DND-41 (cell line): ENCODE measurements around the gene MROH2A.

ENCODE experiments used
- ATAC-seq: fragments of 200-7000 bp; cut with Tn5 transposase; 3 replicates; pipeline ENCODE4 v1.9.1; 2021; ENCODE audit warnings: low read depth; ENCODE audit not compliant: insufficient read depth
- DNase-seq: peaks from one replicate; pipeline ENCODE4 v3.0.0-alpha.2; 2020
- H2AFZ ChIP-seq: 2 replicates; pipeline ENCODE4 v1.6.0; 2012; ENCODE audit warnings: low read depth, low read length
- H3K27ac ChIP-seq: 2 replicates; pipeline ENCODE4 v1.5.1; 2012; ENCODE audit warnings: low read length, inconsistent platforms
- H3K27me3 ChIP-seq: fragments of 200-600 bp; sonication (generic); 2 replicates; pipeline ENCODE4 v1.6.0; 2012; ENCODE audit warnings: low read length, mild to moderate bottlenecking, inconsistent platforms; ENCODE audit not compliant: insufficient read depth, poor library complexity
- H3K36me3 ChIP-seq: 2 replicates; pipeline ENCODE4 v1.5.1; 2012; ENCODE audit warnings: low read length, inconsistent platforms; ENCODE audit not compliant: insufficient read depth
- H3K4me1 ChIP-seq: 2 replicates; pipeline ENCODE4 v1.5.1; 2012; ENCODE audit warnings: mild to moderate bottlenecking, low read length; ENCODE audit not compliant: insufficient read depth
- H3K4me2 ChIP-seq: 2 replicates; pipeline ENCODE4 v1.6.0; 2012; ENCODE audit warnings: mild to moderate bottlenecking, moderate library complexity, low read length, inconsistent platforms; ENCODE audit not compliant: insufficient read depth
- H3K4me3 ChIP-seq, 2 experiments: fragments of 200-600 bp in 1 of 2; shearing (Covaris generic) in 1 of 2; 2 replicates each; pipeline ENCODE4 v1.5.1; 2012 to 2016; ENCODE audit warnings: inconsistent platforms in 2 of 2, low read length in 2 of 2, mild to moderate bottlenecking in 2 of 2, low read depth in 1 of 2, moderate library complexity in 1 of 2
- H3K79me2 ChIP-seq: 2 replicates; pipeline ENCODE4 v1.6.0; 2012; ENCODE audit warnings: low read length, inconsistent platforms; ENCODE audit not compliant: insufficient read depth
- H3K9ac ChIP-seq: 2 replicates; pipeline ENCODE4 v1.6.0; 2012; ENCODE audit warnings: low read depth, mild to moderate bottlenecking, inconsistent platforms, low read length, moderate library complexity
- H3K9me3 ChIP-seq: 2 replicates; pipeline ENCODE4 v1.5.1; 2012; ENCODE audit warnings: low read length, moderate library complexity, mild to moderate bottlenecking, inconsistent platforms; ENCODE audit not compliant: insufficient read depth, severe bottlenecking
- H4K20me1 ChIP-seq: 2 replicates; pipeline ENCODE4 v1.6.0; 2012; ENCODE audit warnings: low read length; ENCODE audit not compliant: insufficient read depth
- CTCF ChIP-seq: IDR thresholded peaks from 2 replicates; pipeline ENCODE4 v1.5.1; 2012; ENCODE audit warnings: borderline replicate concordance, low read length, moderate library complexity, mild to moderate bottlenecking; ENCODE audit not compliant: poor library complexity, severe bottlenecking; ENCODE audit errors: extremely low read depth
- EZH2 ChIP-seq: IDR thresholded peaks from 3 replicates; pipeline ENCODE4 v1.6.1; 2012; ENCODE audit warnings: borderline replicate concordance, low read depth, mild to moderate bottlenecking, moderate library complexity, low read length, inconsistent platforms; ENCODE audit not compliant: severe bottlenecking

Gene MROH2A

GRCh38 chr2:233779722-233780121 is 1.6 kb downstream of the MROH2A start:
- DNase-seq = no peak
- no peaks in the 10 kb centered on the region for H3K4me1 ChIP-seq
- H3K4me2 ChIP-seq = no peak overlapping the region
- no peak overlapping the region for H3K9ac ChIP-seq
- H3K4me3 ChIP-seq = no peak overlapping the region
- no peaks in the 10 kb centered on the region for H3K9me3 ChIP-seq
- no peak for ATAC-seq
- no peaks in the 10 kb centered on the region for H4K20me1 ChIP-seq
- no peak overlapping the region for H2AFZ ChIP-seq
- no peaks in the 10 kb centered on the region for H3K27me3 ChIP-seq
- no peak for TF ChIP-seq CTCF
- no peak for TF ChIP-seq EZH2
- H3K27ac ChIP-seq = no peak overlapping the region
- no peaks in the 10 kb centered on the region for H3K79me2 ChIP-seq
- H3K36me3 ChIP-seq = no peaks in the 10 kb centered on the region

GRCh38 chr2:233780771-233781170 is 2.6 kb downstream of the MROH2A start:
- ATAC-seq = no peak
- no peak for TF ChIP-seq EZH2
- no peak for TF ChIP-seq CTCF
- Histone ChIP-seq H3K36me3 (no peaks in the 10 kb centered on the region), H3K27ac (no peak overlapping the region), H4K20me1 (no peaks in the 10 kb centered on the region), H2AFZ (no peak overlapping the region), H3K4me1 (no peaks in the 10 kb centered on the region), H3K9me3 (no peaks in the 10 kb centered on the region), H3K79me2 (no peaks in the 10 kb centered on the region), H3K27me3 (no peaks in the 10 kb centered on the region), H3K9ac (no peak overlapping the region), H3K4me2 (no peak overlapping the region), H3K4me3 (no peak overlapping the region)
- no peak for DNase-seq

GRCh38 chr2:233789554-233789953 is 11.4 kb downstream of the MROH2A start:
- H3K9ac ChIP-seq = no peak overlapping the region
- H3K79me2 ChIP-seq = no peaks in the 10 kb centered on the region
- no peak for ATAC-seq
- no peak for TF ChIP-seq CTCF
- TF ChIP-seq EZH2 = no peak
- no peak overlapping the region for H3K27ac ChIP-seq
- no peak for DNase-seq
- no peaks in the 10 kb centered on the region for H3K9me3 ChIP-seq
- no peaks in the 10 kb centered on the region for H4K20me1 ChIP-seq
- no peaks in the 10 kb centered on the region for H3K36me3 ChIP-seq
- no peaks in the 10 kb centered on the region for H3K27me3 ChIP-seq
- no peak overlapping the region for H3K4me2 ChIP-seq
- no peak overlapping the region for H3K4me3 ChIP-seq
- no peaks in the 10 kb centered on the region for H3K4me1 ChIP-seq
- no peak overlapping the region for H2AFZ ChIP-seq
